ENCODE data around the gene CASZ1.

GRCh38 chr1:10616696-10617095, 179.8 kb downstream of the CASZ1 start:
- TF ChIP-seq EZH2 (IDR thresholded peaks at IDR 0.05; ENCODE audit: low read depth, unreplicated experiment), result no peak
- no peak for TF ChIP-seq ZNF114 (CRISPR knock-in tag; IDR thresholded peaks at IDR 0.05)
- TF ChIP-seq CTCF (conservative IDR thresholded peaks at IDR 0.05; ENCODE audit: low read depth in 2 of 2), result no peak
- no peak for TF ChIP-seq POLR2AphosphoS5 (IDR thresholded peaks at IDR 0.05; ENCODE audit: low read depth)
